ENCODE results near the gene CASKIN2. TPM values are rescaled to one million over a fixed set of nuclear protein-coding genes. Genes with fewer than 3 reads are reported as not detected.

The CASKIN2 gene
- total RNA-seq, 6 experiments from 2014 or later, result 9.0 to 26.0 (median 12.0) TPM

DNA sequence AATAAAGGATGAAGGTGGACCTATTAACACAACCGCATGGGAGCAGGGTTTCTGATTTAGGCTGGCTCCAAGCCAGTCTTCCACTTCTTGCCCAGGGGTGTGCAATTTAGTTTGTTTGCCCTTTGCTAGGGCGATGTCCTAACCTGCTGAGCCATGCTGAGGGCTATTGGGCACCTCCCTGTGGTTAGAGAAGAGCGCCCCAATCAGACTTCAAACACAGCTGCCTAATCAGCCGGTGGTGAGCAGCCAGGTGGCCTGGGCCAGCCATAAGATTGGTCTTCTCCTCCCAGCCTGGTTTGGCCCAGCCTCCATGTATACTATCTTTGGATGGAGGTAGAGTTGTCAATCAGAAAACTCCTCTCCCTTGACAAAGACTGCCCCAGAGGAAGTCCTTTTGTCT, 43.2 kb downstream of the CASKIN2 start:
- H3K4me1 ChIP-seq, result peaks cover 0 to 21% (median 0%) of the 10 kb centered on the region in 4 donors
- intact Hi-C loops (cut with DNase I), result no loop called here
- no peak overlapping the region for H3K4me3 ChIP-seq
- H3K9me3 ChIP-seq, result no peaks in the 10 kb centered on the region
- DNase-seq, result peak in 1 of 3 donors; percentile 49
- 0% methylated on average over 2 of the region's 4 CpGs for WGBS (ENCODE audit: insufficient coverage, low coverage, low lambda C conversion rate, missing lambda C conversion rate)
- H3K36me3 ChIP-seq, result peaks cover 0 to 7% (median 3%) of the 10 kb centered on the region in 4 donors
- peak; percentile 64 to 77 (median 72) for ATAC-seq
- TF ChIP-seq POLR2A (IDR thresholded peaks at IDR 0.05), result no peak
- TF ChIP-seq, protein P1, sequence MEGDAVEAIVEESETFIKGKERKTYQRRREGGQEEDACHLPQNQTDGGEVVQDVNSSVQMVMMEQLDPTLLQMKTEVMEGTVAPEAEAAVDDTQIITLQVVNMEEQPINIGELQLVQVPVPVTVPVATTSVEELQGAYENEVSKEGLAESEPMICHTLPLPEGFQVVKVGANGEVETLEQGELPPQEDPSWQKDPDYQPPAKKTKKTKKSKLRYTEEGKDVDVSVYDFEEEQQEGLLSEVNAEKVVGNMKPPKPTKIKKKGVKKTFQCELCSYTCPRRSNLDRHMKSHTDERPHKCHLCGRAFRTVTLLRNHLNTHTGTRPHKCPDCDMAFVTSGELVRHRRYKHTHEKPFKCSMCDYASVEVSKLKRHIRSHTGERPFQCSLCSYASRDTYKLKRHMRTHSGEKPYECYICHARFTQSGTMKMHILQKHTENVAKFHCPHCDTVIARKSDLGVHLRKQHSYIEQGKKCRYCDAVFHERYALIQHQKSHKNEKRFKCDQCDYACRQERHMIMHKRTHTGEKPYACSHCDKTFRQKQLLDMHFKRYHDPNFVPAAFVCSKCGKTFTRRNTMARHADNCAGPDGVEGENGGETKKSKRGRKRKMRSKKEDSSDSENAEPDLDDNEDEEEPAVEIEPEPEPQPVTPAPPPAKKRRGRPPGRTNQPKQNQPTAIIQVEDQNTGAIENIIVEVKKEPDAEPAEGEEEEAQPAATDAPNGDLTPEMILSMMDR (IDR thresholded peaks at IDR 0.05), result peak in 2 of 4 donors; percentile 10 to 11
- no peaks in the 10 kb centered on the region for H3K27me3 ChIP-seq
- H3K27ac ChIP-seq, result no peak overlapping the region

DNA sequence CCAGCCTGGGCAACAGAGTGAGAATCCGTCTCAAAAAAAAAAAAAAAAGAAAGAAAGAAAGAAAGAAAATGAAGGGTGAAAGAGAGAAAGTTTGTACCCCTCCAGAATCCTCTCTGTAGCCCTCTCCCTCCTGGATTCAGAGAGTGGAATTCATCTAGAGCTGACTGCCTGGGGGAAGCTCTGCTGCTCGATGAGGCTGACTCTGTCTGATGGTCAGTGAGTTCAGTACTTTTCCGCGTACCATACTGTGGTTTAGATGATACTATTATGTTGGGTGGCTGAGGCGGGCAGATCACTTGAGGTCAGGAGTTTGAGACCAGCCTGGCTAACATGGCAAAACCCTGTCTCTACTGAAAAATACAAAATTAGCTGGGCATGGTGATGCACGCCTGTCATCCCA, 44.1 kb downstream of the CASKIN2 start:
- intact Hi-C loops (cut with DNase I), result no loop called here
- Histone ChIP-seq H3K27me3 (no peaks in the 10 kb centered on the region), H3K9me3 (no peaks in the 10 kb centered on the region), H3K4me3 (no peak overlapping the region), H3K36me3 (peaks cover 0 to 7% (median 3%) of the 10 kb centered on the region in 4 donors), H3K4me1 (peaks cover 0 to 17% (median 0%) of the 10 kb centered on the region in 4 donors), H3K27ac (no peak overlapping the region)
- ATAC-seq (no peak), DNase-seq (no peak)
- TF ChIP-seq POLR2A (IDR thresholded peaks at IDR 0.05), result no peak
- TF ChIP-seq, protein P1 (IDR thresholded peaks at IDR 0.05), result no peak
- WGBS (ENCODE audit: insufficient coverage, low coverage, low lambda C conversion rate, missing lambda C conversion rate), result 86% methylated on average over 5 of the region's 6 CpGs

DNA sequence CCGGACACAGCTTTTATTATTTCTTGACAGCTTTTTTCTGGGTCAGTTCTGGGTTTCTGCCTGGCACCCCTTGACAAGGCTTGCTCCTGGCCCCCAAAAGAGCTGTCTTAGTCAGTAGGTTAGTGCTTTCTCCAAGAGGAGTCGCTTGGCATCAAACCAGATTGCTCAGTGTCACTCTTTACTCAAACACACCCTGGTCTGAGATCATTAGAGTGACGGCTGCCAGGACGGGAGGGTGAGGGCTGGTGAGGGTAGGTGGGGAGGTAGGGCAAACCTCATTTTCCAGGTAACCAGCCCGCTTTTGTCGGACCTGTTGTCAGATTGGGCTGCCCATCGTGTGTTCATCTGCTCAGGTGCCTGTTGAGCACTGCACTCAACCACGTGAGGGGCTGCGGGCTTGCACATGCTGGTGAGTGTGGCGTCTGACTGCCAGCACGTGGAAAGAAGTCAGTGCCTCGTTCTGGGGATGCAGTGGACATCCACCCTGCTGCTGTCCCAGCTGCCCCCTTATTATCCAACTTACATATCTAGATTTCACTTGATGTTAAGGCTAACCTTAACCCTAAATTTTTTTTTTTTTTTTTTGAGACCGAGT, 46.5 kb downstream of the CASKIN2 start:
- Histone ChIP-seq H3K4me3 (no peak overlapping the region), H3K4me1 (peaks cover 0 to 15% (median 0%) of the 10 kb centered on the region in 4 donors), H3K9me3 (no peaks in the 10 kb centered on the region), H3K27ac (no peak overlapping the region), H3K27me3 (no peaks in the 10 kb centered on the region), H3K36me3 (peaks cover 0 to 7% (median 3%) of the 10 kb centered on the region in 4 donors)
- intact Hi-C loops (cut with DNase I), result no loop called here
- DNase-seq, result no peak
- TF ChIP-seq, protein P1 (IDR thresholded peaks at IDR 0.05), result no peak
- TF ChIP-seq POLR2A (IDR thresholded peaks at IDR 0.05), result no peak
- ATAC-seq, result peak in 3 of 4 donors; percentile 22 to 78 (median 39)
- WGBS (ENCODE audit: insufficient coverage, low coverage, low lambda C conversion rate, missing lambda C conversion rate), result 82% methylated on average over 6 of the region's 13 CpGs

DNA sequence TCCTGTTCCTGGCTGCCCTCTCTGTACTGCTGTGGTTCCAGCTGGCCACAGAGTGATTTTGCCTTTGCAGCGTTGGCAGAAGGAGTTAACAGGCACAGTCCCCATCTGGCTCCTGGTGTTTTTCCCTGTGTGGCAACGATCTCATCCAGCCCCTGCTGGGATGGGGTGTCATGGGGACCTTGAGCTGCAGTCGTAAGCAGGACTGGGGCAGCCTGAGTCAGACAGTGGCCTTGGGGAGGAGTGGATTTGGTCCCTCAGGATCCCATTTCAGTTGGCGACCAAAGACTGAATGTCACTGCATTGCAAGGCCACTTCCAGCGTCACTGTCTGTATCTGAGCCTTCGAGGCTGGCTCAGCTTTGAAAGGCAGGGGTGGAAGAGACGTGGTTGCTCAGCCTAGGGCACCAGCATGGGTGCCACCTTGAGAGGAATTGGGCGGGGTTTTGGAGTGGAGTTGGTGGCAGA, 47.0 kb downstream of the CASKIN2 start:
- Histone ChIP-seq H3K4me1 (peaks cover 0 to 15% (median 0%) of the 10 kb centered on the region in 4 donors), H3K27me3 (no peaks in the 10 kb centered on the region), H3K36me3 (peaks cover 0 to 6% (median 2%) of the 10 kb centered on the region in 4 donors), H3K9me3 (no peaks in the 10 kb centered on the region), H3K4me3 (no peak overlapping the region), H3K27ac (no peak overlapping the region)
- ATAC-seq (no peak), DNase-seq (no peak)
- TF ChIP-seq, protein P1 (IDR thresholded peaks at IDR 0.05), result no peak
- no peak for TF ChIP-seq POLR2A (IDR thresholded peaks at IDR 0.05)
- intact Hi-C loops (cut with DNase I), result no loop called here
- WGBS (ENCODE audit: insufficient coverage, low coverage, low lambda C conversion rate, missing lambda C conversion rate), result 73% methylated on average over 3 of the region's 8 CpGs
